ENCODE measurements around the gene UBE2U.
"Not testable (repeated sequence)": the region's sequence is repeated elsewhere in the genome, so short reads cannot be mapped to it uniquely, and the experiment has no call there.

Gene UBE2U

GRCh38 chr1:64240206-64240605 is 36.8 kb downstream of the UBE2U start:
- no peak for DNase-seq (ENCODE audit: low spot score)

- no peak for DNase-seq (ENCODE audit: low spot score)
These were observed 37.6 kb downstream of the UBE2U start for GRCh38 chr1:64241069-64241468.

- no peak for DNase-seq (ENCODE audit: low spot score)
These were observed 39.7 kb downstream of the UBE2U start for GRCh38 chr1:64242895-64243756.

GRCh38 chr1:64243757-64244080 is 40.3 kb downstream of the UBE2U start:
- DNase-seq (ENCODE audit: low spot score) = no peak

- no peak for DNase-seq (ENCODE audit: low spot score)
These were observed 42.1 kb downstream of the UBE2U start for GRCh38 chr1:64245495-64245894.

- DNase-seq (ENCODE audit: low spot score) = no peak
These were observed 43.0 kb downstream of the UBE2U start for GRCh38 chr1:64246294-64246917.

GRCh38 chr1:64248065-64248464 is 44.6 kb downstream of the UBE2U start:
- no peak for DNase-seq (ENCODE audit: low spot score)

GRCh38 chr1:64250472-64250871 is 47.0 kb downstream of the UBE2U start:
- not testable (repeated sequence) for DNase-seq (ENCODE audit: low spot score)

- no peak for DNase-seq (ENCODE audit: low spot score)
These were observed 48.5 kb downstream of the UBE2U start for GRCh38 chr1:64251971-64252370.

- DNase-seq (ENCODE audit: low spot score) = not testable (repeated sequence)
These were observed 53.8 kb downstream of the UBE2U start for GRCh38 chr1:64257233-64257632.

- DNase-seq (ENCODE audit: low spot score) = not testable (repeated sequence)
These were observed 55.0 kb downstream of the UBE2U start for GRCh38 chr1:64258444-64258843.

GRCh38 chr1:64263335-64263734 is 59.9 kb downstream of the UBE2U start:
- DNase-seq (ENCODE audit: low spot score) = no peak

GRCh38 chr1:64263856-64264255 is 60.4 kb downstream of the UBE2U start:
- no peak for DNase-seq (ENCODE audit: low spot score)

GRCh38 chr1:64265141-64265540 is 61.7 kb downstream of the UBE2U start:
- DNase-seq (ENCODE audit: low spot score) = no peak

- no peak for DNase-seq (ENCODE audit: low spot score)
These were observed 63.6 kb downstream of the UBE2U start for GRCh38 chr1:64266991-64267390.

- peak; percentile 9 for DNase-seq (ENCODE audit: low spot score)
These were observed 65.5 kb downstream of the UBE2U start for GRCh38 chr1:64268653-64269557.

GRCh38 chr1:64269558-64269884 is 66.1 kb downstream of the UBE2U start:
- DNase-seq (ENCODE audit: low spot score) = no peak

- DNase-seq (ENCODE audit: low spot score) = no peak
These were observed 76.6 kb downstream of the UBE2U start for GRCh38 chr1:64280001-64280400.

GRCh38 chr1:64282351-64282750 is 78.9 kb downstream of the UBE2U start:
- no peak for DNase-seq (ENCODE audit: low spot score)

- DNase-seq (ENCODE audit: low spot score) = no peak
These were observed 83.6 kb downstream of the UBE2U start for GRCh38 chr1:64287071-64287470.

- DNase-seq (ENCODE audit: low spot score) = no peak
These were observed 87.0 kb downstream of the UBE2U start for GRCh38 chr1:64290420-64290819.

- DNase-seq (ENCODE audit: low spot score) = no peak
These were observed 88.5 kb downstream of the UBE2U start for GRCh38 chr1:64291931-64292330.

- DNase-seq (ENCODE audit: low spot score) = no peak
These were observed 89.0 kb downstream of the UBE2U start for GRCh38 chr1:64292399-64292798.
